ENCODE measurements around the gene BCAS3. TPM values are rescaled to one million over a fixed set of nuclear protein-coding genes. Genes with fewer than 3 reads are reported as not detected.

BCAS3 gene
- total RNA-seq, 2 experiments from 2014 or later: 13.4 to 14.5 TPM

GRCh38 chr17:60846175-60846574, 168.5 kb downstream of the BCAS3 start:
- Histone ChIP-seq H3K4me2 (ENCODE audit: low read length) (no peak overlapping the region), H3K9me3 (ENCODE audit: low read length) (no peaks in the 10 kb centered on the region), H3K27ac (ENCODE audit: low read depth, low read length, poor library complexity, severe bottlenecking) (no peak overlapping the region), H3K79me2 (ENCODE audit: insufficient read depth, low read depth, low read length) (no peaks in the 10 kb centered on the region), H4K20me1 (ENCODE audit: insufficient read depth, low read length) (no peaks in the 10 kb centered on the region), H3K9me2 (ENCODE audit: insufficient read depth, low read length) (no peaks in the 10 kb centered on the region), H3K4me3 (ENCODE audit: low read depth, low read length, poor library complexity, severe bottlenecking) (no peak overlapping the region), H2AFZ (ENCODE audit: low read length) (no peak overlapping the region), H3K4me1 (ENCODE audit: insufficient read depth, low read length, poor library complexity, severe bottlenecking) (no peaks in the 10 kb centered on the region), H3K36me3 (ENCODE audit: insufficient read depth, low read length) (no peaks in the 10 kb centered on the region)
- BruUV-seq (replicated peaks): no TSS peak
- ChIA-PET POLR2A (interaction anchor here (0.6 kb wide), 1 partner anchor 18 kb away, joined by 3 read pairs; no protein-coding TSS in a partner anchor), CTCF (ENCODE audit: unreplicated experiment) (no interaction called here)
- TF ChIP-seq CTCF (conservative IDR thresholded peaks at IDR 0.05; ENCODE audit: low read length) (no peak), EZH2phosphoT487 (IDR thresholded peaks at IDR 0.05; ENCODE audit: borderline replicate concordance, low read depth, low read length) (no peak)
- intact Hi-C loops (cut with micrococcal nuclease; ENCODE audit: unreplicated experiment): no loop called here
- DNase-seq (ENCODE audit: low spot score): no peak

- POLR2A ChIA-PET: no interaction called here
- Histone ChIP-seq H2AFZ (ENCODE audit: low read length) (no peak overlapping the region), H3K4me3 (ENCODE audit: low read depth, low read length, poor library complexity, severe bottlenecking) (no peak overlapping the region), H3K36me3 (ENCODE audit: insufficient read depth, low read length) (no peaks in the 10 kb centered on the region), H3K4me2 (ENCODE audit: low read length) (no peak overlapping the region), H3K9me2 (ENCODE audit: insufficient read depth, low read length) (no peaks in the 10 kb centered on the region), H3K79me2 (ENCODE audit: insufficient read depth, low read depth, low read length) (no peaks in the 10 kb centered on the region), H3K4me1 (ENCODE audit: insufficient read depth, low read length, poor library complexity, severe bottlenecking) (no peaks in the 10 kb centered on the region), H3K27ac (ENCODE audit: low read depth, low read length, poor library complexity, severe bottlenecking) (no peak overlapping the region), H3K9me3 (ENCODE audit: low read length) (no peaks in the 10 kb centered on the region), H4K20me1 (ENCODE audit: insufficient read depth, low read length) (no peaks in the 10 kb centered on the region)
- no peak for DNase-seq (ENCODE audit: low spot score)
- no peak for TF ChIP-seq CTCF (conservative IDR thresholded peaks at IDR 0.05; ENCODE audit: low read length)
- TF ChIP-seq EZH2phosphoT487 (IDR thresholded peaks at IDR 0.05; ENCODE audit: borderline replicate concordance, low read depth, low read length): no peak
- intact Hi-C loops (cut with micrococcal nuclease; ENCODE audit: unreplicated experiment): no loop called here
- BruUV-seq (replicated peaks): no TSS peak
- CTCF ChIA-PET (ENCODE audit: unreplicated experiment): no interaction called here
These were observed 173.5 kb downstream of the BCAS3 start for GRCh38 chr17:60851181-60851580.

GRCh38 chr17:60857556-60858080, 180.0 kb downstream of the BCAS3 start:
- Histone ChIP-seq H2AFZ (ENCODE audit: low read length) (no peak overlapping the region), H3K4me1 (ENCODE audit: insufficient read depth, low read length, poor library complexity, severe bottlenecking) (no peaks in the 10 kb centered on the region), H3K9me3 (ENCODE audit: low read length) (no peaks in the 10 kb centered on the region), H3K36me3 (ENCODE audit: insufficient read depth, low read length) (no peaks in the 10 kb centered on the region), H3K4me2 (ENCODE audit: low read length) (no peak overlapping the region), H3K9me2 (ENCODE audit: insufficient read depth, low read length) (no peaks in the 10 kb centered on the region), H3K79me2 (ENCODE audit: insufficient read depth, low read depth, low read length) (no peaks in the 10 kb centered on the region), H4K20me1 (ENCODE audit: insufficient read depth, low read length) (no peaks in the 10 kb centered on the region), H3K4me3 (ENCODE audit: low read depth, low read length, poor library complexity, severe bottlenecking) (no peak overlapping the region), H3K27ac (ENCODE audit: low read depth, low read length, poor library complexity, severe bottlenecking) (no peak overlapping the region)
- ChIA-PET CTCF (ENCODE audit: unreplicated experiment) (no interaction called here), POLR2A (no interaction called here)
- TF ChIP-seq EZH2phosphoT487 (IDR thresholded peaks at IDR 0.05; ENCODE audit: borderline replicate concordance, low read depth, low read length) (no peak), CTCF (conservative IDR thresholded peaks at IDR 0.05; ENCODE audit: low read length) (no peak)
- intact Hi-C loops (cut with micrococcal nuclease; ENCODE audit: unreplicated experiment): no loop called here
- no TSS peak for BruUV-seq (replicated peaks)
- DNase-seq (ENCODE audit: low spot score): no peak
